ENCODE results near the gene FUCA1.
"Not testable (repeated sequence)": the region's sequence is repeated elsewhere in the genome, so short reads cannot be mapped to it uniquely, and the experiment has no call there.

Gene FUCA1

GRCh38 chr1:23895082-23895481, 27.0 kb upstream of the FUCA1 start:
- no peak for DNase-seq

GRCh38 chr1:23889074-23889473, 21.0 kb upstream of the FUCA1 start:
- DNase-seq = no peak

- DNase-seq = no peak
Observed at GRCh38 chr1:23885222-23885621, 17.1 kb upstream of the FUCA1 start.

- DNase-seq = no peak
Observed at GRCh38 chr1:23882746-23883145, 14.7 kb upstream of the FUCA1 start.

- no peak for DNase-seq
Observed at GRCh38 chr1:23879809-23880208, 11.7 kb upstream of the FUCA1 start.

- DNase-seq = no peak
Observed at GRCh38 chr1:23878668-23879067, 10.6 kb upstream of the FUCA1 start.

- DNase-seq = no peak
Observed at GRCh38 chr1:23875382-23875781, 7.3 kb upstream of the FUCA1 start.

- no peak for DNase-seq
Observed at GRCh38 chr1:23872421-23872820, 4.3 kb upstream of the FUCA1 start.

- no peak for DNase-seq
Observed at GRCh38 chr1:23869051-23869450, 961 bp upstream of the FUCA1 start.

GRCh38 chr1:23868557-23869016, 497 bp upstream of the FUCA1 start:
- DNase-seq = no peak

- DNase-seq = peak in 1 of 6 experiments; percentile 53
Observed at GRCh38 chr1:23867542-23867894, 572 bp downstream of the FUCA1 start.

- no peak for DNase-seq
Observed at GRCh38 chr1:23865543-23865930, 2.6 kb downstream of the FUCA1 start.

GRCh38 chr1:23864801-23865542, 3.1 kb downstream of the FUCA1 start:
- no peak for DNase-seq

GRCh38 chr1:23862640-23863039, 5.5 kb downstream of the FUCA1 start:
- DNase-seq = no peak

GRCh38 chr1:23854568-23854967, 13.5 kb downstream of the FUCA1 start:
- no peak for DNase-seq

GRCh38 chr1:23853124-23853523, 15.0 kb downstream of the FUCA1 start:
- DNase-seq = not testable (repeated sequence)

- DNase-seq = not testable (repeated sequence)
Observed at GRCh38 chr1:23851406-23851805, 16.7 kb downstream of the FUCA1 start.

- DNase-seq = no peak
Observed at GRCh38 chr1:23848673-23849616, 19.1 kb downstream of the FUCA1 start.

- DNase-seq = not testable (repeated sequence)
Observed at GRCh38 chr1:23847482-23848095, 20.5 kb downstream of the FUCA1 start.

GRCh38 chr1:23845163-23845562, 22.9 kb downstream of the FUCA1 start:
- no peak for DNase-seq

- DNase-seq = no peak
Observed at GRCh38 chr1:23843644-23844043, 24.4 kb downstream of the FUCA1 start.

- DNase-seq = peak; percentile 59 to 80 (median 73)
Observed at GRCh38 chr1:23838401-23838866, 29.7 kb downstream of the FUCA1 start.

GRCh38 chr1:23837908-23838307, 30.2 kb downstream of the FUCA1 start:
- DNase-seq = no peak
